Measurements from ENCODE around the gene CASS4.

DNA sequence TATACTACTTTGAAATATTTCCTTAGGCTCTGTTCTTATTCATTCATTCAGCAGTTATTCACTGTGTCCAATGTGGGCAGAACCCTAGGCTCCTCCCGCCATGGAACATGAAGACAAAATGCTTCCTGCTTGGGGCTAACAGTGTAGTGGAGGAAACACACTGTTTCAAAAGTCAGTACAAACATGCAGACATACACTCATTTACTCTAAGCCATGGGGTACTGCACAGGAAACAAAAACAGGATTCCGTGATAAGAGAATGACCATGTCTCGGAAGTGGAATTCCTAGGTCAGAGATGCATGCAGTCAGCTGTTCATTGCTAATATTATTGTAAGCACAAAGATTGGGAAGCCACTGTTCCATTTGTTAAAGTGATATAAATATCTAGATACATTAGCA lies 94.0 kb downstream of the CASS4 start:
- TF ChIP-seq EZH2 (IDR thresholded peaks at IDR 0.05): no peak
- no peak for TF ChIP-seq POLR2AphosphoS5 (IDR thresholded peaks at IDR 0.05; ENCODE audit: borderline replicate concordance, low read depth, low read length)
- no peak for TF ChIP-seq FOXP2 (optimal IDR thresholded peaks at IDR 0.05; ENCODE audit: control extremely low read depth, extremely low read length, insufficient read depth)
